ENCODE data around the gene GRIK3.

GRCh38 chr1:36920371-36920770, 113.9 kb downstream of the GRIK3 start:
- no peak for TF ChIP-seq CTCF (IDR thresholded peaks at IDR 0.05)
- no peak for TF ChIP-seq ZFX (IDR thresholded peaks at IDR 0.05; ENCODE audit: borderline replicate concordance)

All from 22Rv1 (cell line).